ENCODE data around the gene IL1RN. TPM values are rescaled to one million over a fixed set of nuclear protein-coding genes. Genes with fewer than 3 reads are reported as not detected.

IL1RN gene
- total RNA-seq, 2 experiments from 2014 or later, result 2.1 to 4.0 TPM

DNA sequence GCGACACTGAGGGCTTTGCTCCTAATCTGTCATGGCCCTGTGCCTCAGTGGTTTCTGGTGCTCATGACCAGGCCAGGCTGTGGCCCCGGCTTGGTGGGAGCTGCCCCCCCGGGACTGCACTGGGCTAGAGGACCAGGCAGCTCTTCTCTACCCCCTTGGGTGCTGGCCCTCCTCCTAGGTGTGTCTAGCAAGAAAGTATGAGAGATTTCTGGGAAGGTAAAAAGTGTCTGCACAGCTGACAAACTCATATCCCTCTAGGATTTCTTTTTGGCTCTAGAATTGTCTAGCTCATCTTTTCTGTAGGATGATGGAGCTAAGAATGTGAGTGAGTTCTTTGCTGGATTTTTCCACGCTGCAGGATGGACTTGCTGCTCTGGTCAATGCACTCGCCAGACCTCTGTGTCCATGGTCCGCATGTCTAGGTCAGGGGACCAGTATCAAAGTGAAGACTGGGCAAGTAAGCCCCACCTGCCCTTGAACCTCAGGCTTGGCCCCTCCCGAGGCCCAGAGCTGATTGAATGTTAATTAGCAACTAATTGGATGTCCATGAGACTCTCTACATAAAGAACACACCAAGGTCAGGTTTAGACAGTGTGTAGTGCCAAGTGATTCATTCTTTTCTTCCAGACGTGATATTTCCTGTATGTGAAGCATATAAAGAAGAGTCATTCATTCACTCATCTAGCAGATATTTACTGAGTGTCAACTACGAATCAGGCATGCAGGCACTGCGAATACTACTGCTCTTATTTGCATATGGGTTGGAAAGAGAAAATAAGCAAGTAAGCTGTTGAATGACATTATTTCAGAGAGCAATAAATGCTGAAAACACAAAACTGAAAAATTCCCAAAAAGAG lies 30.7 kb downstream of the IL1RN start:
- POLR2A ChIA-PET, result interaction anchor here (1.2 to 4.4 kb wide), 6 partner anchors 9 to 25 kb away, joined by 3 to 85 read pairs (median 14); partner anchors contain the start of gene PSD4
- no peak for DNase-seq
- Mint-ChIP-seq H3K27me3 (no peaks in the 10 kb centered on the region), H3K36me3 (peaks cover 8% of the 10 kb centered on the region), H3K9me3 (no peaks in the 10 kb centered on the region), H3K4me1 (peaks cover 31% of the 10 kb centered on the region), H3K4me3 (peak overlapping the region; percentile 85), H3K27ac (peak overlapping the region; percentile 80)
- peak; percentile 16 for ATAC-seq (ENCODE audit: low read depth)

DNA sequence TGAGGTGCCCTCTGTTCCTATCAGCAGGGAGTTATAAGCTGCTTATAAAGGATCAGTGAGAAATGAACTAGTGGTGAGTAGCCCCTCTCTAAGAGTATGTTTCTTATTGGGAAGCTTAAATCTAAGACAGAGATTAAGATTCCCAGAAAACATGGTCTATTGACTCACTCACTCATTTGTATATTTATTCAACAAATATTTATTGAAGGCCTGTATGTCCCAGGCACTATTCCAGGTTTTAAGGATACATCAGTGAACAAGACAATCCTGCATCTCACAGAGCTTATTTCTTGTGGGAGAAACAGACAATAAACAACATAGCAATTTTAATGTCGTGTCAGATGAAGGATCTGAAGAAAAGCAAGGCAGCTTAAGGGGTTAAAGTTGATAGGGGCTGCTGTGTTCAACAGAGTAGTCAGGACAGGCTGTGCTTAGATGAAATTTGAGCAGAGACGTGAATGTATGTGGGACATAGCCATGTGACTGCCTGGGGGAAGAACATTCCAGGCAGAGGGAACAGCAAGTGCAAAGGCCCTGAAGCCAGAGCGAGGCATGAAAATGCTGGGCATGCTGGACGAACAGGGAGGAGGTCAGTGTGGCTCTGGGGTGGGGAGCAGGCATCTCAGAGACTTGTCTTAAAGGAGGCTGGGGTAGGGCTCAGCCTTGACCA lies 31.6 kb downstream of the IL1RN start:
- peak overlapping the region; percentile 85 for H3K4me3 Mint-ChIP-seq
- DNase-seq (no peak), ATAC-seq (ENCODE audit: low read depth) (no peak)
- H3K36me3 Mint-ChIP-seq, result peaks cover 8% of the 10 kb centered on the region
- no peaks in the 10 kb centered on the region for H3K9me3 Mint-ChIP-seq
- peaks cover 31% of the 10 kb centered on the region for H3K4me1 Mint-ChIP-seq
- no peaks in the 10 kb centered on the region for H3K27me3 Mint-ChIP-seq
- H3K27ac Mint-ChIP-seq, result no peak overlapping the region
- POLR2A ChIA-PET, result interaction anchor here (1.2 to 4.4 kb wide), 5 partner anchors 8 to 24 kb away, joined by 3 to 85 read pairs (median 21); partner anchors contain the start of gene PSD4

DNA sequence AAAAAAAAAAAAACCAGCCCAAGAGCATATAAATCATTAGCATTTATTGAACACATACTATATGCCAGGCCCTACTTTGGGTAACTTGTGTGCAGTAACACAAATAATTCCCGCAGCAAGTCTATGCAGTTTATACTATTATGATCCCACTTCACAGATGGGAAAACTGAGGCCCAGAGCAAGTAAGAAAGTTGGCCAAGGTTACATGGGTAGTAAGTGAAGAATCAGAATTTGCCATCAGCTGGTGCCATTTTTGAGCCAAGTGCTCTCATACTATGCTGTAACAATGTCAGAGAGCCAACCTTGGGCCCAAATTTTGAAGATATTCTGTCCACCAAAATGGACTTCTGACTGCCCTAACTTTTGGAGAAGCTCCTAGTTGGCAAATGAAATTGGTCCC lies 32.9 kb downstream of the IL1RN start:
- ATAC-seq (ENCODE audit: low read depth) (no peak), DNase-seq (no peak)
- Mint-ChIP-seq H3K27ac (no peak overlapping the region), H3K4me1 (peaks cover 41% of the 10 kb centered on the region), H3K4me3 (no peak overlapping the region), H3K9me3 (no peaks in the 10 kb centered on the region), H3K27me3 (no peaks in the 10 kb centered on the region), H3K36me3 (peaks cover 15% of the 10 kb centered on the region)
- POLR2A ChIA-PET, result interaction anchor here (0.9 kb wide), 1 partner anchor 14 kb away, joined by 3 read pairs; the partner anchor contains the start of gene PSD4

DNA sequence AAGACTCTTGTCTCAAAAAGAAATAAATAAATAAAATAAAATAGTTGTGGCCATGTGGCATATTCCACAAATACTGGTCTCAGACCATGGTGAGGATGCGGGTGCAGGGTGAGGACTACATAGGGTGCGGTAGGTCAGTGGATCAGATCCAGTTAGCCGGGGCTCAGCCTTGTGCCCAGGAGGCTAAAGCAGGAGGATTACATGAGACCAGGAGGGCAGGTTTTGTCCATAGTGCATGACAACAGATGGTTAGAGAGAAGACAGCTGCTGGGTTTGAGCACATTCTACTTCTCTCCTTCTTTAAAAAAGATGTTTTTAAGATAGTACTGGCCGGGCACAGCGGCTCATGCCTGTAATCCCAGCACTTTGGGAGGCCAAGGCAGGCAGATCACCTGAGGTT lies 33.6 kb downstream of the IL1RN start:
- Mint-ChIP-seq H3K4me1 (peaks cover 43% of the 10 kb centered on the region), H3K27me3 (no peaks in the 10 kb centered on the region), H3K9me3 (no peaks in the 10 kb centered on the region), H3K4me3 (no peak overlapping the region), H3K27ac (no peak overlapping the region), H3K36me3 (peaks cover 15% of the 10 kb centered on the region)
- no peak for DNase-seq
- ATAC-seq (ENCODE audit: low read depth), result no peak
- POLR2A ChIA-PET, result interaction anchor here (0.9 kb wide), 1 partner anchor 13 kb away, joined by 3 read pairs; the partner anchor contains the start of gene PSD4

DNA sequence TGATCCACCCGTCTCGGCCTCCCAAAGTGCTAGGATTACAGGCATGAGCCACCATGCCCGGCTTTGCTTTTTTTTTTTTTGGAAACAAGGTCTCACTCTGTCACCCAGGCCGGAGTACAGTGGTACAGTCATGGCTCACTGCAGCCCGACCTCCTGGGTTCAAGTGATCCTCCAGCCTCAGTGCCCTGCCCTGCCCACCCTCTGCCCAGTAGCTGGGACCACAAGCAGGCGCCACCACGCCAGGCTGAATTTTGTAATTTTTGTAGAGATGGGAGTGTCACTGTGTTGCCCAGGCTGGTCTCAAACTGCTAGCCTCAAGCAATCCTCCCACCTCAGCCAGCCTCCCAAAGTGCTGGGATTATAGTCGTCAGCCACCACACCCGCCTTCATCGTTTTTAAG lies 34.8 kb downstream of the IL1RN start:
- H3K4me3 Mint-ChIP-seq, result no peak overlapping the region
- DNase-seq (no peak), ATAC-seq (ENCODE audit: low read depth) (no peak)
- no peaks in the 10 kb centered on the region for H3K9me3 Mint-ChIP-seq
- POLR2A ChIA-PET, result interaction anchor here (4.7 kb wide), 1 partner anchor 13 kb away, joined by 59 read pairs; the partner anchor contains the start of gene PSD4
- H3K4me1 Mint-ChIP-seq, result peaks cover 41% of the 10 kb centered on the region
- H3K36me3 Mint-ChIP-seq, result peaks cover 15% of the 10 kb centered on the region
- H3K27me3 Mint-ChIP-seq, result no peaks in the 10 kb centered on the region
- H3K27ac Mint-ChIP-seq, result no peak overlapping the region

DNA sequence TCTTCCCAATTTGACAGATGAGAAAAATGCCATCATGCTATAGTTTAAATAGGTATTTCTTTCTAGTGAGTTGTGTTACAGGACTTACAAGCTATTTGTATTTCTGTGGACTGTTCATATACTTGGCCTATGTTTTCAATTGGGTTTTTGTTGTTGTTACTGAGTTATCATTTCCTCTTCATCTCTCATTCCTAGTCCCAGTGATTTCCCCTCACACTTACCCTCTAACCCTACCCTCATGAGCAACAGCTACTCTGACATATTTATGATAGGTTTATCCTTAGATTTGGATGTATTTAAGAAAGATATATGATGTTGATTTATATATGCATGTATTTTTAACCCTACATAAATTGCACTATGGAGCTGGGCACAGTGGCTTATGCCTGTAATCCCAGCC lies 35.5 kb downstream of the IL1RN start:
- Mint-ChIP-seq H3K36me3 (peaks cover 15% of the 10 kb centered on the region), H3K9me3 (no peaks in the 10 kb centered on the region), H3K4me3 (no peak overlapping the region)

DNA sequence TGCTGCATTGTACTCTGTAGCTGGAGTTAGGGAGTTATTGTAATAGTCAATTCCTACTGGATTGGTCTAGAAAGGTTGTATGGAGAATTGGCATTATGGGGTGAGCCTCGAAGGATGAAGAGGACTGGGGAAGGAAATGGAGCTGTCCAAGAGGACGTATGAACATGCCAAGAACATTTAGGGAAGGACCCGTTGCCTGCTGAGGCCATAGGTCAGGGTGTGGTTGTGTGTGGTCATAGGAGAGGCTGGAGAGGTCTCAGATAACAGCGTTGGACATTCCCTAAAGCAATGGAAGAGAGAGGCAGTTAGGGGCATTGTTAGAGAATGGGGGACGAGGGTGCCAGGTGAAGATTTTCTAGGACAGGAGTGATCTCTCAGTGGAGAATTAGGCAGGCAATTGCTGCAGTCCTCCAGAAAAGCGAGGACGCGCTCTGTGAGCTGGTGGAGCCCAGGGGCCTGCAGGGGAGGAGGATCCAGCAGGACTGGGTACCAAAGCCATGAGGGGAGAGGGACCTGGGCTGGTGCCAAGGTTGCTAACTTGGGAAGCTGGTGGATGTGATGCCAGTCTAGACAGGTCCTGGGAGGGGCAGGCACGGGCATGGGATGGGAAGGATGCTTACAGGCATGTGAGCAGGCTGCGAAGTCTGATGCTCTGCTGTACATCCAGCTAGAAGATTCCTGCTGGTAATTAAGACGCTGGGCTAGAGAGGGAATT lies 37.0 kb downstream of the IL1RN start:
- ATAC-seq (ENCODE audit: low read depth), result no peak
- Mint-ChIP-seq H3K27me3 (no peaks in the 10 kb centered on the region), H3K36me3 (peaks cover 15% of the 10 kb centered on the region), H3K9me3 (no peaks in the 10 kb centered on the region), H3K4me1 (peaks cover 49% of the 10 kb centered on the region), H3K27ac (no peak overlapping the region), H3K4me3 (no peak overlapping the region)
- no peak for DNase-seq
- POLR2A ChIA-PET, result interaction anchor here (1.0 to 4.7 kb wide), 2 partner anchors 11 to 33 kb away, joined by 3 to 59 read pairs; partner anchors contain the start of gene PSD4

More for the DNA sequence above, 35.5 kb downstream of the IL1RN start:
- no peaks in the 10 kb centered on the region for H3K27me3 Mint-ChIP-seq
- POLR2A ChIA-PET, result interaction anchor here (4.7 kb wide), 1 partner anchor 13 kb away, joined by 59 read pairs; the partner anchor contains the start of gene PSD4
- DNase-seq (no peak), ATAC-seq (ENCODE audit: low read depth) (no peak)
- H3K27ac Mint-ChIP-seq, result no peak overlapping the region
- H3K4me1 Mint-ChIP-seq, result peaks cover 46% of the 10 kb centered on the region

DNA sequence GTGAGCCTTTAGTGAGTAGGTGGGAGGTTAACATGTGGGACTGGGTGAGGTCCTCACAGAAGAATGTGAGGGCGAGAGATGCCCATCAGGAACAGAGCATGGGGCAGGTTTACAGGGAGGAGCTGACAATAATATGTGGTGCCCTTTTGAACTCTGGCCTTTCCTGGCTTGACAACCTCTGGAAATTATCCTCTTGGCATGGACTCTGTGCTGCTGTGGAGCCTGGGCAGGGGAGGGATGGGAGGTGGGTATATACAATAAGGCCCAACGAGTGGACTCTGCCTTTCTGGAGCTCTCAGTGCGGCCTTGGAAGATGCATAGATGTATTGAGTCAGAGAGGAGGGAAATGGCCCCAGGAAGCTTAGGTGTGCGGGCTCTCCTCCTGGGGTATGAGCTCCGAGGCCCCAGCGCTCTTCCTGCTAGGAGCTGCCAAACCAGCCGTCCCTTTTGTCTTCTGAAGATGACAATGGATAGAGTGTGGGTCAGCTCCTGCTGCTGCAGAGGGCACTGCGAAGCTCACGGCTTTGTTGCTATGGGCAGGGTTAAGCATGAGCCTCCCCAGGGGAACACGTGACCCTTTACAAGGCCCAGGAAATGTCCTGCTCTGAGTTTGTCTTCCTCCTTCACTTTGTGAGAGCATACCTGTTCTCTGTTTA lies 37.7 kb downstream of the IL1RN start:
- Mint-ChIP-seq H3K4me1 (peaks cover 54% of the 10 kb centered on the region), H3K27ac (no peak overlapping the region), H3K4me3 (no peak overlapping the region), H3K9me3 (no peaks in the 10 kb centered on the region), H3K27me3 (no peaks in the 10 kb centered on the region), H3K36me3 (peaks cover 20% of the 10 kb centered on the region)
- POLR2A ChIA-PET, result interaction anchor here (0.5 to 4.7 kb wide), 5 partner anchors 8 to 225 kb away, joined by 3 to 59 read pairs (median 3); partner anchors contain the start of gene PSD4
- DNase-seq, result no peak
- no peak for ATAC-seq (ENCODE audit: low read depth)

DNA sequence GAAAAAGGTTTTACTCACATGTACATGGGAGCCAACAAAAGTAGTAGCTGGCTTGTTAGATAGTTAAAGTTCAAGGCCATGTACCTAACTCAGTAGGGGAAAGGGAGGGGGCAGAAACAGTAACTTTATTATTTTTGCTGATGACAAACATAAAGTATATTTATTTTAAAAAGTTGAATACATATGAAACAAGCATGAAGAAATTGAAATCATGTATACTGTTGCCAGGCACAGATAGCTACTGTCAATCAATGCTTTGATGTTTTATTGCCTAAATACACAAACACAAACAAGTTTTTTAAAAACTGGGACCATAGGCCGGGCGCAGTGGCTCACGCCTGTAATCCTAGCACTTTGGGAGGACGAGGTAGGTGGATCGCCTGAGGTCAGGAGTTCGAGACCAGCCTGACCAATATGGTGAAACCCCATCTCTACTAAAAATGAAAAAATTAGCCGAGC lies 38.8 kb downstream of the IL1RN start:
- DNase-seq (no peak), ATAC-seq (ENCODE audit: low read depth) (no peak)
- Mint-ChIP-seq H3K4me3 (no peak overlapping the region), H3K36me3 (peaks cover 26% of the 10 kb centered on the region), H3K27ac (peak overlapping the region; percentile 56), H3K9me3 (no peaks in the 10 kb centered on the region), H3K27me3 (no peaks in the 10 kb centered on the region), H3K4me1 (peaks cover 55% of the 10 kb centered on the region)
- POLR2A ChIA-PET, result interaction anchor here (3.8 to 4.7 kb wide), 2 partner anchors 9 kb away, joined by 49 to 59 read pairs; partner anchors contain the start of gene PSD4

DNA sequence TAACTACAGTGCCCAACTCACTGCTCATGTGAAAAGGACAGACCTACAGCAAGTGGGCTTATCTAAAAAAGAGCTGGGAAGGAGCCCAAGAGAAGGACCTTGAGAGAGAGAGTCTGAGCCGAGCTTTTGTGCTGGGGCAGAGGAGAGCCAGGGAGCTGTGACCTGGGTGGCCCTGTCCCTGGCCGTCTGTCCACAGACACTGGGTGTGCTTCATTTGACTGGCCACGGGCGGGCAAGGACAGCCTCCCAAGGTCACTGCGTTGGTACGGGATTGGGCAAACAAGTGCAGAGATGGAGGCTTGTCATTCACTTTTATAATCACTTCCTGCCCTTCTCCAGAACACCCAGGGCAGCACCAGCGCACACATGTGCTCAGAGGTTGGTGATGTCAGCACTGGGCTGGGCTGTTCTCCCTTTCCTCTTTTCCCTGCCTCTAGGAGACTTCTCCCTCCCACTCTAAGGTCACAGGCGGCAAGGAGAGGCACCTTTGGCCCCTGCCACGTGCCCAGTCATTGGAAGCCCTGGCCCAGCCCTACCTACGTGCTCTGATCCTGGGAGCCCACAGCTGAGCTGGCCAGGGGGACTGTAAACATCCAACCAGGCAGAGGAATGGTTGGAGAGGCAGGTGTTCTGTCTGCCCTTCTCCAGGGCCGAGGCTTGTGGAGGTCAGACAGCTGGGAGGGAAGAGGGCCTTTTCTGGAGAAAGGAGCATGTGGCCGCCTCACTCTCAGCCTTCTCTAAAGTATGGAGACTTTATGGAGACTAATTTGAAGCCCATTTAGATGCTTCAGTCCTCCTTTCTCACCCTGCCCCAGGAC lies 39.9 kb downstream of the IL1RN start:
- H3K27ac Mint-ChIP-seq, result peak overlapping the region; percentile 94

DNA sequence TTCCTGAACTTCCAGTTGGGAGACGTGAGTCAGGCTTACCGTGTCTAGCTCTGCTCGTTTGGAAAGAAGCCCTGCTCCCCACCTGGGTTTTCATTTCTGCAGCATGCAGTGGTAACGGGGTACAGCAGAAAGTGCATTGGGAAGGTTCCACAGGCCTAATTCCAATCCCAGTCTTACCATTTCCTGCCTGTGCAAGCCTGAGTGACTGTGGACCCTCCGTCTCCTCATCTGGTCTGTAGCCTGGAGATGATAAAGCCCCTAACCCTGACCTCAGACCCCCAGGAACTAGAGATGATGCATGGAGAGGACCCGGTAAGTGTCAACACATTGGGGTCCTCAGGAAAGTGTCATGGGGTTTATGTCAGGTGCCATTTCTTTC lies 40.6 kb downstream of the IL1RN start:
- ATAC-seq (ENCODE audit: low read depth), result no peak
- no peak for DNase-seq
- Mint-ChIP-seq H3K4me1 (peaks cover 60% of the 10 kb centered on the region), H3K4me3 (peak overlapping the region; percentile 81), H3K9me3 (no peaks in the 10 kb centered on the region), H3K27me3 (no peaks in the 10 kb centered on the region), H3K27ac (peak overlapping the region; percentile 94), H3K36me3 (peaks cover 33% of the 10 kb centered on the region)
- POLR2A ChIA-PET, result interaction anchor here (0.7 to 3.8 kb wide), 4 partner anchors 11 to 31 kb away, joined by 4 to 49 read pairs (median 6); no protein-coding TSS in a partner anchor

More for the DNA sequence above, 39.9 kb downstream of the IL1RN start:
- peak; percentile 76 for ATAC-seq (ENCODE audit: low read depth)
- Mint-ChIP-seq H3K4me1 (peaks cover 60% of the 10 kb centered on the region), H3K4me3 (peak overlapping the region; percentile 81), H3K27me3 (no peaks in the 10 kb centered on the region), H3K36me3 (peaks cover 35% of the 10 kb centered on the region), H3K9me3 (no peaks in the 10 kb centered on the region)
- POLR2A ChIA-PET, result interaction anchor here (0.6 to 3.8 kb wide), 5 partner anchors 8 to 31 kb away, joined by 3 to 49 read pairs (median 5); no protein-coding TSS in a partner anchor
- peak; percentile 56 for DNase-seq

All from activated naive CD8-positive, alpha-beta T cell treated with anti-CD3 and anti-CD28 coated beads, Interleukin-2, amount 10 ng/mL, durations not matched to agents 7 days and 5 days (primary cell).